Suprapubic skin (tissue), 4 donors: Measurements from ENCODE around the gene YIPF7. TPM values are rescaled to one million over a fixed set of nuclear protein-coding genes. Genes with fewer than 3 reads are reported as not detected.

Experiments
- DNase-seq, 2 donors: peaks; one replicate each; pipeline ENCODE4 v3.0.0-alpha.2; 2019; ENCODE audit warnings: low spot score in 2 of 2
- H3K27ac ChIP-seq: fragments of 200-600 bp; sonication (generic); one replicate; pipeline ENCODE4 v1.5.1; 2019
- H3K27me3 ChIP-seq: fragments of 200-600 bp; sonication (generic); one replicate; pipeline ENCODE4 v1.5.1; 2019
- H3K36me3 ChIP-seq: fragments of 200-600 bp; sonication (generic); one replicate; pipeline ENCODE4 v1.5.1; 2019
- H3K4me1 ChIP-seq: fragments of 200-600 bp; sonication (generic); one replicate; pipeline ENCODE4 v1.5.1; 2019
- H3K4me3 ChIP-seq: fragments of 200-600 bp; sonication (generic); one replicate; pipeline ENCODE4 v1.5.1; 2019; ENCODE audit warnings: mild to moderate bottlenecking
- H3K9me3 ChIP-seq: fragments of 200-600 bp; sonication (generic); one replicate; pipeline ENCODE4 v1.5.1; 2019
- CTCF ChIP-seq, 2 donors: fragments of 200-600 bp in 1 of 2; fragments of 450-650 bp in 1 of 2; sonication (generic) in 1 of 2; IDR thresholded peaks; one replicate each; pipeline ENCODE4 v1.5.1; 2016 to 2019; ENCODE audit warnings: antibody characterized with exemption in 2 of 2, mild to moderate bottlenecking in 1 of 2, moderate library complexity in 1 of 2
- EP300 ChIP-seq: sonication (generic); formaldehyde crosslinking; IDR thresholded peaks from one replicate; pipeline ENCODE4 v1.6.1; 2017; ENCODE audit warnings: antibody characterized with exemption
- POLR2A ChIP-seq, 2 donors: fragments of 450-650 bp; IDR thresholded peaks; one replicate each; pipeline ENCODE4 v1.6.1; 2017; ENCODE audit warnings: antibody characterized with exemption in 2 of 2, mild to moderate bottlenecking in 2 of 2, moderate library complexity in 2 of 2
- POLR2AphosphoS5 ChIP-seq, 3 donors: sonication (generic); formaldehyde crosslinking; IDR thresholded peaks; one replicate each; pipeline ENCODE4 v1.6.1; 2017; ENCODE audit warnings: antibody characterized with exemption in 3 of 3
- WGBS: methylation state at CpG from one replicate; pipeline ENCODE4 v1.1.5; 2018; 5-methylcytosine and 5-hydroxymethylcytosine counted together
- total RNA-seq, 4 donors: library from RNA; depleted of rRNA; stranded (reverse); fragments of >200 nt; gene quantifications; one replicate each; pipeline ENCODE4 v1.1.0, GENCODE V29; 2016

YIPF7 gene
- total RNA-seq, 4 donors from 2014 or later: not detected

- no peak overlapping the region for H3K27ac ChIP-seq
- H3K36me3 ChIP-seq: no peaks in the 10 kb centered on the region
- H3K9me3 ChIP-seq: no peaks in the 10 kb centered on the region
- no peak for TF ChIP-seq EP300
- no peak for TF ChIP-seq POLR2A (IDR thresholded peaks at IDR 0.05)
- TF ChIP-seq CTCF (IDR thresholded peaks at IDR 0.05): no peak
- no peak for TF ChIP-seq POLR2AphosphoS5 (IDR thresholded peaks at IDR 0.05)
- WGBS: 0% methylated on average over 1 of the region's 1 CpG
- no peak overlapping the region for H3K4me3 ChIP-seq
- no peaks in the 10 kb centered on the region for H3K4me1 ChIP-seq
- H3K27me3 ChIP-seq: no peaks in the 10 kb centered on the region
- DNase-seq: no peak
Measured at GRCh38 chr4:44578954-44579353, 72.5 kb downstream of the YIPF7 start.

Other genes with a start within 250 kb of the YIPF7 start
- gene KCTD8, start 202.8 kb downstream of the YIPF7 start, total RNA-seq: 1 to 10 TPM in 1 of 4 donors, under 1 TPM in 3; 0.34 to 1.6 (median 0.48) TPM
- 10 to 100 TPM; 13.8 to 20.3 (median 19.3) TPM for gene GUF1, start 26.8 kb upstream of the YIPF7 start, total RNA-seq
- 10 to 100 TPM in 3 of 4 donors, 1 to 10 TPM in 1; 6.8 to 15.3 (median 13.0) TPM for gene GNPDA2, start 74.9 kb upstream of the YIPF7 start, total RNA-seq